ENCODE results near the gene XRCC6. TPM values are rescaled to one million over a fixed set of nuclear protein-coding genes. Genes with fewer than 3 reads are reported as not detected.

The XRCC6 gene
- total and polyA plus RNA-seq, 2 of the 4 experiments (the other 2 are of a cell fraction), result 202 to 401 TPM

- H2AK5ac ChIP-seq (ENCODE audit: low read depth, low read length), result no peak overlapping the region
- H3K18ac ChIP-seq (ENCODE audit: low read depth, low read length), result no peak overlapping the region
- no peak overlapping the region for H3K4ac ChIP-seq (ENCODE audit: low read depth, low read length)
- peaks cover 67% of the 10 kb centered on the region for H3K36me3 ChIP-seq (ENCODE audit: control insufficient read depth, insufficient read depth, low read length)
- H3K56ac ChIP-seq (ENCODE audit: extremely low read depth, insufficient read depth, low read length), result no peak overlapping the region
- TF ChIP-seq RCOR1 (IDR thresholded peaks at IDR 0.05; ENCODE audit: insufficient replicate concordance, low read length) (no peak), MXI1 (IDR thresholded peaks at IDR 0.05; ENCODE audit: borderline replicate concordance, low read depth, low read length) (no peak), RAD21 (IDR thresholded peaks at IDR 0.05; ENCODE audit: low read length) (no peak), CTCF (conservative IDR thresholded peaks at IDR 0.05; ENCODE audit: low read depth, low read length) (no peak), SMC3 (IDR thresholded peaks at IDR 0.05; ENCODE audit: low read depth, low read length) (no peak), CHD1 (IDR thresholded peaks at IDR 0.05; ENCODE audit: low read depth, low read length) (no peak), NFE2L2 (IDR thresholded peaks at IDR 0.05; ENCODE audit: low read depth, low read length) (no peak), ELK1 (IDR thresholded peaks at IDR 0.05; ENCODE audit: borderline replicate concordance, low read depth, low read length) (no peak), USF2 (IDR thresholded peaks at IDR 0.05; ENCODE audit: low read depth, low read length) (no peak), CEBPB (IDR thresholded peaks at IDR 0.05; ENCODE audit: low read depth, low read length) (no peak), BHLHE40 (IDR thresholded peaks at IDR 0.05; ENCODE audit: low read depth, low read length) (no peak), MAZ (IDR thresholded peaks at IDR 0.05; ENCODE audit: borderline replicate concordance, low read depth, low read length) (no peak)
- ATAC-seq (ENCODE audit: low read depth), result no peak
- in situ Hi-C loops (cut with MboI; ENCODE audit: low sequenced_read_pairs) (no loop called here), intact Hi-C loops (cut with micrococcal nuclease) (no loop called here), dilution Hi-C loops (cut with HindIII; ENCODE audit: low sequenced_read_pairs, unreplicated experiment) (no loop called here)
- H4K20me1 ChIP-seq (ENCODE audit: insufficient read depth, low read length), result no peaks in the 10 kb centered on the region; the same call in none of the 2 replicates
- no peak overlapping the region for H2AFZ ChIP-seq (replicated peaks; ENCODE audit: low read length, poor library complexity)
- H3K9ac ChIP-seq (ENCODE audit: low read depth, low read length), result no peak overlapping the region
- no peak for DNase-seq
- no peak overlapping the region for H2BK15ac ChIP-seq (ENCODE audit: low read depth, low read length)
- H3K9me3 ChIP-seq (ENCODE audit: control insufficient read depth, insufficient read depth, low read length), result no peaks in the 10 kb centered on the region
- CTCF ChIA-PET, result no interaction called here
- no peak overlapping the region for H2BK120ac ChIP-seq (ENCODE audit: low read depth, low read length)
- H4K5ac ChIP-seq (ENCODE audit: low read depth, low read length), result no peak overlapping the region
- no TSS peak for BruUV-seq (replicated peaks)
- no peak overlapping the region for H3K4me2 ChIP-seq (ENCODE audit: low read depth, low read length)
- no peak overlapping the region for H3K4me3 ChIP-seq (ENCODE audit: insufficient read depth, low read depth, low read length)
- no peak overlapping the region for H3K14ac ChIP-seq (replicated peaks; ENCODE audit: low read depth, low read length)
- H3K27me3 ChIP-seq (ENCODE audit: control insufficient read depth, insufficient read depth, low read length), result no peaks in the 10 kb centered on the region
- peaks cover 5% of the 10 kb centered on the region; the same call in 1 of the 2 replicates for H3K9me1 ChIP-seq (ENCODE audit: insufficient read depth, low read length)
- no peak overlapping the region for H4K8ac ChIP-seq (ENCODE audit: low read depth in 2 of 2, low read length in 2 of 2)
- no peak overlapping the region for H4K91ac ChIP-seq (ENCODE audit: insufficient read depth, low read depth, low read length)
- peaks cover 34 to 59% of the 10 kb centered on the region in 2 experiments for H3K79me1 ChIP-seq (ENCODE audit: low read depth in 1 of 2, low read length in 2 of 2)
- H2BK5ac ChIP-seq (ENCODE audit: low read depth, low read length, poor library complexity, severe bottlenecking), result no peak overlapping the region
- no peak overlapping the region for H2BK20ac ChIP-seq (ENCODE audit: low read depth, low read length)
- H2AK9ac ChIP-seq (replicated peaks; ENCODE audit: low read depth, low read length, poor library complexity), result no peak overlapping the region
- POLR2A ChIA-PET (ENCODE audit: unreplicated experiment), result no interaction called here
- no peak overlapping the region for H3K23ac ChIP-seq (ENCODE audit: low read depth, low read length)
- H3K4me1 ChIP-seq (ENCODE audit: control insufficient read depth, insufficient read depth, low read length), result no peaks in the 10 kb centered on the region; the same call in 1 of the 2 replicates
- H3K27ac ChIP-seq (ENCODE audit: insufficient read depth, low read length), result no peak overlapping the region
- no CpG with 5 or more reads among the region's 1 CpG for WGBS, 2 experiments (ENCODE audit: extremely low coverage in 2 of 2, insufficient read length in 1 of 2)
Observed at GRCh38 chr22:41650229-41650628, 29.1 kb downstream of the XRCC6 start.
